Hepatocyte (in vitro differentiated cells): ENCODE data around the gene GLA. TPM values are rescaled to one million over a fixed set of nuclear protein-coding genes. Genes with fewer than 3 reads are reported as not detected.

Experiments
- DNase-seq: peaks from one replicate; pipeline ENCODE4 v3.0.0-alpha.2; 2016; ENCODE audit warnings: low spot score
- H2AFZ ChIP-seq: fragments of 200-600 bp; sonication (generic); 2 replicates; pipeline ENCODE4 v1.6.0; 2016; ENCODE audit warnings: antibody characterized with exemption, mild to moderate bottlenecking
- H3K27ac ChIP-seq: fragments of 200-600 bp; sonication (generic); 2 replicates; pipeline ENCODE4 v1.5.1; 2016; ENCODE audit warnings: mild to moderate bottlenecking
- H3K27me3 ChIP-seq: fragments of 200-600 bp; sonication (generic); 2 replicates; pipeline ENCODE4 v1.6.1; 2016
- H3K36me3 ChIP-seq: fragments of 200-600 bp; sonication (generic); replicated peaks from 2 replicates; pipeline ENCODE4 v1.5.1; 2016; ENCODE audit warnings: low read depth; ENCODE audit not compliant: insufficient read depth
- H3K4me1 ChIP-seq: fragments of 200-600 bp; sonication (generic); 2 replicates; pipeline ENCODE4 v1.5.1; 2016; ENCODE audit warnings: mild to moderate bottlenecking, moderate library complexity; ENCODE audit not compliant: insufficient read depth
- H3K4me2 ChIP-seq: fragments of 200-600 bp; sonication (generic); 2 replicates; pipeline ENCODE4 v1.6.0; 2016
- H3K4me3 ChIP-seq: fragments of 200-600 bp; sonication (generic); 2 replicates; pipeline ENCODE4 v1.5.1; 2016; ENCODE audit warnings: mild to moderate bottlenecking
- H3K79me2 ChIP-seq: fragments of 200-600 bp; sonication (generic); 2 replicates; pipeline ENCODE4 v1.6.0; 2017; ENCODE audit warnings: mild to moderate bottlenecking
- H3K9me2 ChIP-seq: fragments of 200-600 bp; sonication (generic); replicated peaks from 2 replicates; pipeline ENCODE4 v1.6.0; 2017; ENCODE audit warnings: mild to moderate bottlenecking; ENCODE audit not compliant: insufficient read depth
- H3K9me3 ChIP-seq: fragments of 200-600 bp; sonication (generic); 2 replicates; pipeline ENCODE4 v1.5.1; 2016; ENCODE audit warnings: low read depth, mild to moderate bottlenecking
- H4K20me1 ChIP-seq: fragments of 200-600 bp; sonication (generic); 2 replicates; pipeline ENCODE4 v1.6.0; 2016; ENCODE audit warnings: mild to moderate bottlenecking; ENCODE audit not compliant: insufficient read depth, poor library complexity, severe bottlenecking
- EZH2 ChIP-seq: fragments of 200-600 bp; sonication (generic); IDR thresholded peaks from 2 replicates; pipeline ENCODE4 v1.6.1; 2016; ENCODE audit warnings: antibody characterized with exemption, mild to moderate bottlenecking, borderline replicate concordance
- EZH2phosphoT487 ChIP-seq: fragments of 200-600 bp; sonication (generic); IDR thresholded peaks from one replicate; pipeline ENCODE4 v1.6.1; 2018; ENCODE audit warnings: antibody characterized with exemption, mild to moderate bottlenecking, low read depth, moderate library complexity; ENCODE audit not compliant: unreplicated experiment, severe bottlenecking
- WGBS: methylation state at CpG from one replicate; pipeline ENCODE4 v1.1.6; 2016; ENCODE audit warnings: low lambda C conversion rate; ENCODE audit errors: missing lambda C conversion rate; 5-methylcytosine and 5-hydroxymethylcytosine counted together
- polyA plus RNA-seq: library from polyadenylated mRNA; unstranded; fragments of >200 nt; fragmentation: Nextera tagmentation; extraction: Ambion mirVana; gene quantifications from 2 replicates; pipeline ENCODE4 v1.2.1, GENCODE V29; 2016
- total RNA-seq: library from RNA; depleted of rRNA; stranded (reverse); fragments of >200 nt; gene quantifications from 2 replicates; pipeline ENCODE4 v1.2.3, GENCODE V29; 2014
- TF ChIP-seq, protein P1 (sequence below): fragments of 200-600 bp; sonication (generic); IDR thresholded peaks from 2 replicates; pipeline ENCODE4 v1.5.1; 2016; ENCODE audit warnings: antibody characterized with exemption, mild to moderate bottlenecking; ENCODE audit not compliant: poor library complexity

The GLA gene
- total and polyA plus RNA-seq, 2 experiments from 2014 or later = 86.4 to 134 TPM

GRCh38 chrX:101450085-101450484 lies 42.4 kb upstream of the GLA start:
- TF ChIP-seq EZH2phosphoT487 = no peak
- TF ChIP-seq, protein P1, sequence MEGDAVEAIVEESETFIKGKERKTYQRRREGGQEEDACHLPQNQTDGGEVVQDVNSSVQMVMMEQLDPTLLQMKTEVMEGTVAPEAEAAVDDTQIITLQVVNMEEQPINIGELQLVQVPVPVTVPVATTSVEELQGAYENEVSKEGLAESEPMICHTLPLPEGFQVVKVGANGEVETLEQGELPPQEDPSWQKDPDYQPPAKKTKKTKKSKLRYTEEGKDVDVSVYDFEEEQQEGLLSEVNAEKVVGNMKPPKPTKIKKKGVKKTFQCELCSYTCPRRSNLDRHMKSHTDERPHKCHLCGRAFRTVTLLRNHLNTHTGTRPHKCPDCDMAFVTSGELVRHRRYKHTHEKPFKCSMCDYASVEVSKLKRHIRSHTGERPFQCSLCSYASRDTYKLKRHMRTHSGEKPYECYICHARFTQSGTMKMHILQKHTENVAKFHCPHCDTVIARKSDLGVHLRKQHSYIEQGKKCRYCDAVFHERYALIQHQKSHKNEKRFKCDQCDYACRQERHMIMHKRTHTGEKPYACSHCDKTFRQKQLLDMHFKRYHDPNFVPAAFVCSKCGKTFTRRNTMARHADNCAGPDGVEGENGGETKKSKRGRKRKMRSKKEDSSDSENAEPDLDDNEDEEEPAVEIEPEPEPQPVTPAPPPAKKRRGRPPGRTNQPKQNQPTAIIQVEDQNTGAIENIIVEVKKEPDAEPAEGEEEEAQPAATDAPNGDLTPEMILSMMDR = no peak
- TF ChIP-seq EZH2 = no peak
- Histone ChIP-seq H3K27me3 (no peaks in the 10 kb centered on the region), H3K27ac (peak overlapping the region; percentile 62)

GRCh38 chrX:101449279-101449678 lies 41.6 kb upstream of the GLA start:
- Histone ChIP-seq H3K36me3 (no peaks in the 10 kb centered on the region), H2AFZ (no peak overlapping the region), H3K27ac (no peak overlapping the region), H3K27me3 (no peaks in the 10 kb centered on the region), H3K9me3 (no peaks in the 10 kb centered on the region), H3K4me3 (no peak overlapping the region), H3K4me2 (no peak overlapping the region), H3K4me1 (peaks cover 3% of the 10 kb centered on the region), H4K20me1 (no peaks in the 10 kb centered on the region), H3K9me2 (no peaks in the 10 kb centered on the region), H3K79me2 (no peaks in the 10 kb centered on the region)
- TF ChIP-seq EZH2 = no peak
- TF ChIP-seq EZH2phosphoT487 = no peak
- no peak for DNase-seq
- WGBS = 78% methylated on average over 1 of the region's 1 CpG

More at GRCh38 chrX:101450085-101450484, 42.4 kb upstream of the GLA start:
- WGBS = 60% methylated on average over 2 of the region's 2 CpGs
- H3K4me3 ChIP-seq = no peak overlapping the region
- no peak overlapping the region for H3K4me2 ChIP-seq
- no peaks in the 10 kb centered on the region for H3K79me2 ChIP-seq
- no peak for DNase-seq
- peaks cover 3% of the 10 kb centered on the region for H3K4me1 ChIP-seq
- no peaks in the 10 kb centered on the region for H3K9me2 ChIP-seq
- no peaks in the 10 kb centered on the region for H4K20me1 ChIP-seq
- H3K9me3 ChIP-seq = no peaks in the 10 kb centered on the region
- no peaks in the 10 kb centered on the region for H3K36me3 ChIP-seq
- H2AFZ ChIP-seq = no peak overlapping the region

DNA sequence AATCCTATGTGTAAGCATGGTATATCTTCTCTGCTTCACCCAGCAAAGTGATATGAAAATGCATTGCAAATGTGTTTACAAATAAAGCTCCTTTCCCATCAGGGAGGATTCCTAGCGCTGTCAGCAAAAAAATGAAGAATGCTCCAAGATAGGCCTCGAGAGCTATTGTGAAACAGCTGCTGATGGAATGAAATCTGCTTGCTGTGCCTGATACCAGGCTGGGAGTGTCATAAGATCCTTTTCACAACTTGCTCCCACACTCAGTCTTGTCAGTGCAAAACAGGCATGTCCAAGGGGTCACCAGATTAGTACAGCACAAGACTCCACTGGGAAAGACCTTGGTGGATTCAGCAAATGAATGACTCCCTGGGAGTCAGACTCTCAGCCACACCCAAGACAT lies 34.4 kb upstream of the GLA start:
- DNase-seq = peak; percentile 23
- H3K4me1 ChIP-seq = no peaks in the 10 kb centered on the region
- no peak overlapping the region for H3K4me2 ChIP-seq
- no peak overlapping the region for H2AFZ ChIP-seq
- TF ChIP-seq EZH2 = no peak
- TF ChIP-seq, protein P1 = no peak
- no peak for TF ChIP-seq EZH2phosphoT487
- WGBS = 59% methylated on average over 2 of the region's 2 CpGs
- no peak overlapping the region for H3K4me3 ChIP-seq
- no peaks in the 10 kb centered on the region for H3K79me2 ChIP-seq
- H3K27me3 ChIP-seq = no peaks in the 10 kb centered on the region
- no peaks in the 10 kb centered on the region for H3K36me3 ChIP-seq
- H3K9me2 ChIP-seq = no peaks in the 10 kb centered on the region
- H4K20me1 ChIP-seq = no peaks in the 10 kb centered on the region
- peak overlapping the region; percentile 37 for H3K27ac ChIP-seq
- no peaks in the 10 kb centered on the region for H3K9me3 ChIP-seq

GRCh38 chrX:101430457-101431078 lies 22.8 kb upstream of the GLA start:
- no peaks in the 10 kb centered on the region for H4K20me1 ChIP-seq
- no peaks in the 10 kb centered on the region for H3K79me2 ChIP-seq
- H3K4me3 ChIP-seq = no peak overlapping the region
- DNase-seq = no peak
- H3K36me3 ChIP-seq = no peaks in the 10 kb centered on the region
- H3K9me2 ChIP-seq = no peaks in the 10 kb centered on the region
- 84% methylated on average over 2 of the region's 2 CpGs for WGBS
- H3K27ac ChIP-seq = no peak overlapping the region
- no peak overlapping the region for H2AFZ ChIP-seq
- H3K4me2 ChIP-seq = no peak overlapping the region
- H3K9me3 ChIP-seq = no peaks in the 10 kb centered on the region
- no peak for TF ChIP-seq EZH2
- H3K4me1 ChIP-seq = no peaks in the 10 kb centered on the region
- H3K27me3 ChIP-seq = no peaks in the 10 kb centered on the region
